Activated CD8-positive, alpha-beta T cell treated with anti-CD3 and anti-CD28 coated beads, Interleukin-2, amount 10 ng/mL, durations not matched to agents 7 days and 5 days (primary cell): ENCODE results near the gene GRID1. TPM values are rescaled to one million over a fixed set of nuclear protein-coding genes. Genes with fewer than 3 reads are reported as not detected.
"Not testable (repeated sequence)": the region's sequence is repeated elsewhere in the genome, so short reads cannot be mapped to it uniquely, and the experiment has no call there.

Experiments used
- ATAC-seq: fragments of 150-1000 bp; cut with Tn5 transposase; one replicate; pipeline ENCODE4 v1.10.0; 2021; ENCODE audit warnings: moderate library complexity
- CTCF ChIA-PET: fragments of 350-600 bp; sonication (Branson Sonifier 250); formaldehyde crosslinking; loops from one replicate; lab custom pipeline; 2021; ENCODE audit warnings: antibody characterized with exemption; lab: Charles Lee
- POLR2A ChIA-PET: fragments of 350-600 bp; sonication (Branson Sonifier 250); formaldehyde crosslinking; loops from one replicate; lab custom pipeline; 2021; ENCODE audit warnings: antibody characterized with exemption; lab: Charles Lee
- DNase-seq: peaks from one replicate; pipeline ENCODE4 v3.0.0-alpha.2; 2020
- H3K27ac Mint-ChIP-seq: one replicate; pipeline ENCODE4 v1.8.0; 2021; ENCODE audit warnings: mild to moderate bottlenecking, mixed read lengths
- H3K27me3 Mint-ChIP-seq: one replicate; pipeline ENCODE4 v1.8.0; 2021; ENCODE audit warnings: low read depth, mixed read lengths
- H3K36me3 Mint-ChIP-seq: one replicate; pipeline ENCODE4 v1.8.0; 2021; ENCODE audit warnings: low read depth, mixed read lengths
- H3K4me1 Mint-ChIP-seq: one replicate; pipeline ENCODE4 v1.8.0; 2021; ENCODE audit warnings: low read depth, mixed read lengths
- H3K4me3 Mint-ChIP-seq: one replicate; pipeline ENCODE4 v1.8.0; 2021; ENCODE audit warnings: mild to moderate bottlenecking, mixed read lengths
- H3K9me3 Mint-ChIP-seq: one replicate; pipeline ENCODE4 v1.8.0; 2022; ENCODE audit warnings: mixed read lengths; ENCODE audit not compliant: insufficient read depth
- total RNA-seq, 2 experiments: library from RNA; stranded (reverse); gene quantifications; one replicate each; pipeline ENCODE4 v1.2.3, GENCODE V29; 2021

GRID1 gene
- total RNA-seq, 2 experiments from 2014 or later: not detected

- no peak for DNase-seq
- Mint-ChIP-seq H3K27me3 (no peaks in the 10 kb centered on the region), H3K9me3 (no peaks in the 10 kb centered on the region), H3K4me3 (no peak overlapping the region), H3K36me3 (no peaks in the 10 kb centered on the region), H3K4me1 (no peaks in the 10 kb centered on the region), H3K27ac (no peak overlapping the region)
- POLR2A ChIA-PET: no interaction called here
- CTCF ChIA-PET: no interaction called here
- ATAC-seq: no peak
Observed at GRCh38 chr10:86078639-86079035, 288.0 kb downstream of the GRID1 start.

- CTCF ChIA-PET: no interaction called here
- Mint-ChIP-seq H3K27ac (no peak overlapping the region), H3K9me3 (no peaks in the 10 kb centered on the region), H3K36me3 (no peaks in the 10 kb centered on the region), H3K4me3 (no peak overlapping the region), H3K27me3 (no peaks in the 10 kb centered on the region), H3K4me1 (no peaks in the 10 kb centered on the region)
- no peak for DNase-seq
- ATAC-seq: no peak
- POLR2A ChIA-PET: no interaction called here
Observed at GRCh38 chr10:86077871-86078638, 288.5 kb downstream of the GRID1 start.

GRCh38 chr10:86077271-86077670 is 289.3 kb downstream of the GRID1 start:
- Mint-ChIP-seq H3K27me3 (no peaks in the 10 kb centered on the region), H3K4me3 (no peak overlapping the region), H3K27ac (no peak overlapping the region), H3K4me1 (no peaks in the 10 kb centered on the region), H3K36me3 (no peaks in the 10 kb centered on the region), H3K9me3 (no peaks in the 10 kb centered on the region)
- ChIA-PET CTCF (no interaction called here), POLR2A (no interaction called here)
- DNase-seq (no peak), ATAC-seq (no peak)

- H3K4me1 Mint-ChIP-seq, H3K27ac Mint-ChIP-seq, POLR2A ChIA-PET, H3K9me3 Mint-ChIP-seq, H3K4me3 Mint-ChIP-seq, H3K27me3 Mint-ChIP-seq, ATAC-seq, CTCF ChIA-PET, DNase-seq, H3K36me3 Mint-ChIP-seq: not testable (repeated sequence)
Observed at GRCh38 chr10:86076497-86076896, 290.1 kb downstream of the GRID1 start.

GRCh38 chr10:86075512-86075911 is 291.1 kb downstream of the GRID1 start:
- no peaks in the 10 kb centered on the region for H3K4me1 Mint-ChIP-seq
- ChIA-PET CTCF (no interaction called here), POLR2A (no interaction called here)
- no peak overlapping the region for H3K4me3 Mint-ChIP-seq
- ATAC-seq: no peak
- DNase-seq: no peak
- H3K36me3 Mint-ChIP-seq: no peaks in the 10 kb centered on the region
- no peaks in the 10 kb centered on the region for H3K9me3 Mint-ChIP-seq
- H3K27me3 Mint-ChIP-seq: peaks cover 5% of the 10 kb centered on the region
- no peak overlapping the region for H3K27ac Mint-ChIP-seq

- ChIA-PET POLR2A (no interaction called here), CTCF (no interaction called here)
- no peaks in the 10 kb centered on the region for H3K4me1 Mint-ChIP-seq
- H3K27me3 Mint-ChIP-seq: peaks cover 5% of the 10 kb centered on the region
- DNase-seq (no peak), ATAC-seq (no peak)
- H3K9me3 Mint-ChIP-seq: no peaks in the 10 kb centered on the region
- no peak overlapping the region for H3K4me3 Mint-ChIP-seq
- no peak overlapping the region for H3K27ac Mint-ChIP-seq
- H3K36me3 Mint-ChIP-seq: no peaks in the 10 kb centered on the region
Observed at GRCh38 chr10:86074294-86074693, 292.3 kb downstream of the GRID1 start.

- H3K27me3 Mint-ChIP-seq: peaks cover 5% of the 10 kb centered on the region
- no peaks in the 10 kb centered on the region for H3K36me3 Mint-ChIP-seq
- H3K4me3 Mint-ChIP-seq: no peak overlapping the region
- DNase-seq (no peak), ATAC-seq (no peak)
- H3K27ac Mint-ChIP-seq: no peak overlapping the region
- H3K4me1 Mint-ChIP-seq: no peaks in the 10 kb centered on the region
- CTCF ChIA-PET: no interaction called here
- no peaks in the 10 kb centered on the region for H3K9me3 Mint-ChIP-seq
- POLR2A ChIA-PET: no interaction called here
Observed at GRCh38 chr10:86073199-86073977, 293.2 kb downstream of the GRID1 start.

- H3K36me3 Mint-ChIP-seq: no peaks in the 10 kb centered on the region
- ATAC-seq (no peak), DNase-seq (no peak)
- no peak overlapping the region for H3K27ac Mint-ChIP-seq
- H3K4me1 Mint-ChIP-seq: no peaks in the 10 kb centered on the region
- peaks cover 5% of the 10 kb centered on the region for H3K27me3 Mint-ChIP-seq
- POLR2A ChIA-PET: interaction anchor here (0.7 kb wide), 1 partner anchor 29 kb away, joined by 3 read pairs; no protein-coding TSS in a partner anchor
- CTCF ChIA-PET: no interaction called here
- no peaks in the 10 kb centered on the region for H3K9me3 Mint-ChIP-seq
- no peak overlapping the region for H3K4me3 Mint-ChIP-seq
Observed at GRCh38 chr10:86072413-86072812, 294.2 kb downstream of the GRID1 start.

- ATAC-seq: no peak
- Mint-ChIP-seq H3K4me3 (no peak overlapping the region), H3K36me3 (no peaks in the 10 kb centered on the region), H3K9me3 (no peaks in the 10 kb centered on the region), H3K27me3 (peaks cover 5% of the 10 kb centered on the region), H3K27ac (no peak overlapping the region), H3K4me1 (no peaks in the 10 kb centered on the region)
- POLR2A ChIA-PET: interaction anchor here (0.7 kb wide), 1 partner anchor 28 kb away, joined by 3 read pairs; no protein-coding TSS in a partner anchor
- no peak for DNase-seq
- CTCF ChIA-PET: no interaction called here
Observed at GRCh38 chr10:86071758-86072157, 294.8 kb downstream of the GRID1 start.

- no peaks in the 10 kb centered on the region for H3K9me3 Mint-ChIP-seq
- H3K27ac Mint-ChIP-seq: no peak overlapping the region
- peaks cover 5% of the 10 kb centered on the region for H3K27me3 Mint-ChIP-seq
- ChIA-PET CTCF (no interaction called here), POLR2A (no interaction called here)
- ATAC-seq: no peak
- H3K4me3 Mint-ChIP-seq: no peak overlapping the region
- no peaks in the 10 kb centered on the region for H3K4me1 Mint-ChIP-seq
- H3K36me3 Mint-ChIP-seq: no peaks in the 10 kb centered on the region
- no peak for DNase-seq
Observed at GRCh38 chr10:86071145-86071544, 295.4 kb downstream of the GRID1 start.

GRCh38 chr10:86070278-86070677 is 296.3 kb downstream of the GRID1 start:
- ATAC-seq: no peak
- no peak for DNase-seq
- Mint-ChIP-seq H3K27ac (no peak overlapping the region), H3K9me3 (no peaks in the 10 kb centered on the region), H3K4me3 (no peak overlapping the region), H3K4me1 (no peaks in the 10 kb centered on the region), H3K27me3 (peaks cover 5% of the 10 kb centered on the region), H3K36me3 (no peaks in the 10 kb centered on the region)
- CTCF ChIA-PET: no interaction called here
- POLR2A ChIA-PET: no interaction called here

GRCh38 chr10:86068231-86069054 is 298.2 kb downstream of the GRID1 start:
- Mint-ChIP-seq H3K9me3 (no peaks in the 10 kb centered on the region), H3K4me1 (no peaks in the 10 kb centered on the region), H3K36me3 (no peaks in the 10 kb centered on the region), H3K27me3 (peaks cover 5% of the 10 kb centered on the region), H3K4me3 (no peak overlapping the region), H3K27ac (no peak overlapping the region)
- no peak for DNase-seq
- CTCF ChIA-PET: no interaction called here
- POLR2A ChIA-PET: no interaction called here
- ATAC-seq: no peak
